Mesothelial cell of epicardium (in vitro differentiated cells): Measurements from ENCODE around the gene HOXC11. TPM values are rescaled to one million over a fixed set of nuclear protein-coding genes. Genes with fewer than 3 reads are reported as not detected.

Experiments used
- DNase-seq, 2 experiments: peaks; one replicate each; pipeline ENCODE4 v3.0.0; 2021; ENCODE audit warnings: low spot score in 2 of 2; ENCODE audit not compliant: unreplicated experiment in 2 of 2
- H3K27ac Mint-ChIP-seq: 2 replicates; pipeline ENCODE4 v1.8.0; 2021; ENCODE audit warnings: mixed read lengths
- H3K27me3 Mint-ChIP-seq: 2 replicates; pipeline ENCODE4 v1.8.0; 2021; ENCODE audit warnings: low read depth, mixed read lengths
- H3K36me3 Mint-ChIP-seq: 2 replicates; pipeline ENCODE4 v1.8.0; 2021; ENCODE audit warnings: mixed read lengths
- H3K4me1 Mint-ChIP-seq: 2 replicates; pipeline ENCODE4 v1.8.0; 2021; ENCODE audit warnings: mixed read lengths
- H3K4me3 Mint-ChIP-seq: 2 replicates; pipeline ENCODE4 v1.8.0; 2021; ENCODE audit warnings: mild to moderate bottlenecking, moderate library complexity, mixed read lengths
- H3K9me3 Mint-ChIP-seq: 2 replicates; pipeline ENCODE4 v1.8.0; 2021; ENCODE audit warnings: mixed read lengths
- total RNA-seq: library from RNA; stranded (reverse); gene quantifications from 3 replicates; pipeline ENCODE4 v1.2.1, GENCODE V29; 2021
- TF ChIP-seq, protein P1 (sequence below): fragments of 200-600 bp; sonication (generic); IDR thresholded peaks from one replicate; pipeline ENCODE4 v1.5.0; 2021; ENCODE audit warnings: antibody characterized with exemption; ENCODE audit not compliant: unreplicated experiment

The HOXC11 gene
- total RNA-seq, 1 donor from 2014 or later = 0.60 TPM

DNA sequence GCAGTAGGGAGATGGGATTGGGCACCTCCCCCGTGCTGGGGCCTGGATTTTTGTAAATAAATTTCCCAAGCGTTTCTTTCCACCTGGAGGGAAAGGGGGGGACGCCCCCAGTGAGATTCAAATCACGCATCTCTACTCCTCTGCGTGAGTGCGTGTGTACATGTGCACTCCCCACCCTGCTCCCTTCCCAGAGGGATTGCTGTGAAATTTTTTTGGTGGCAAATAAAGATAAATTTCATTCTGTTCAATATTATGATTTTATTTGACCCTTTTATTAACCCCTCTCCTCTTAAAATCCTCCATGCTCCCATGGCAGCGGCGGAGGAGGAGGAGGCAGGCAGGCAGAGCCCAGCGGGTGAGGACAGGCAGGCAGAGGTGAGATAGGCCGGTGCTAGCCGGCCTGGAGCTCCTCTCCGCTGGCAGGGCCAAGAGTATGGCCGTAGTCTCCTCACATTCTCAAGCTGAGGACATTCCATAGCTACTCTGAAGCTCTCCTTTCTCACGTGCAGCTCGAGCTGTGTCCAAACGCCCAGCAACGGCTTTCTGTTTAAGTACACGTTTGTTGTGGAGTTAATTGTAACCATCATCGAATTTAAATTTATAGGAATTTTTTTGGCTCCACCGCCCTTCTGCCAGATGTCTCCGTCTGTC, 3.4 kb downstream of the HOXC11 start:
- no peak overlapping the region for H3K27ac Mint-ChIP-seq
- peaks cover 99% of the 10 kb centered on the region for H3K27me3 Mint-ChIP-seq
- no peak overlapping the region for H3K4me3 Mint-ChIP-seq
- TF ChIP-seq, protein P1, sequence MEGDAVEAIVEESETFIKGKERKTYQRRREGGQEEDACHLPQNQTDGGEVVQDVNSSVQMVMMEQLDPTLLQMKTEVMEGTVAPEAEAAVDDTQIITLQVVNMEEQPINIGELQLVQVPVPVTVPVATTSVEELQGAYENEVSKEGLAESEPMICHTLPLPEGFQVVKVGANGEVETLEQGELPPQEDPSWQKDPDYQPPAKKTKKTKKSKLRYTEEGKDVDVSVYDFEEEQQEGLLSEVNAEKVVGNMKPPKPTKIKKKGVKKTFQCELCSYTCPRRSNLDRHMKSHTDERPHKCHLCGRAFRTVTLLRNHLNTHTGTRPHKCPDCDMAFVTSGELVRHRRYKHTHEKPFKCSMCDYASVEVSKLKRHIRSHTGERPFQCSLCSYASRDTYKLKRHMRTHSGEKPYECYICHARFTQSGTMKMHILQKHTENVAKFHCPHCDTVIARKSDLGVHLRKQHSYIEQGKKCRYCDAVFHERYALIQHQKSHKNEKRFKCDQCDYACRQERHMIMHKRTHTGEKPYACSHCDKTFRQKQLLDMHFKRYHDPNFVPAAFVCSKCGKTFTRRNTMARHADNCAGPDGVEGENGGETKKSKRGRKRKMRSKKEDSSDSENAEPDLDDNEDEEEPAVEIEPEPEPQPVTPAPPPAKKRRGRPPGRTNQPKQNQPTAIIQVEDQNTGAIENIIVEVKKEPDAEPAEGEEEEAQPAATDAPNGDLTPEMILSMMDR = no peak
- H3K4me1 Mint-ChIP-seq = peaks cover 12% of the 10 kb centered on the region
- DNase-seq = no peak
- H3K36me3 Mint-ChIP-seq = peaks cover 3% of the 10 kb centered on the region
- no peaks in the 10 kb centered on the region for H3K9me3 Mint-ChIP-seq

DNA sequence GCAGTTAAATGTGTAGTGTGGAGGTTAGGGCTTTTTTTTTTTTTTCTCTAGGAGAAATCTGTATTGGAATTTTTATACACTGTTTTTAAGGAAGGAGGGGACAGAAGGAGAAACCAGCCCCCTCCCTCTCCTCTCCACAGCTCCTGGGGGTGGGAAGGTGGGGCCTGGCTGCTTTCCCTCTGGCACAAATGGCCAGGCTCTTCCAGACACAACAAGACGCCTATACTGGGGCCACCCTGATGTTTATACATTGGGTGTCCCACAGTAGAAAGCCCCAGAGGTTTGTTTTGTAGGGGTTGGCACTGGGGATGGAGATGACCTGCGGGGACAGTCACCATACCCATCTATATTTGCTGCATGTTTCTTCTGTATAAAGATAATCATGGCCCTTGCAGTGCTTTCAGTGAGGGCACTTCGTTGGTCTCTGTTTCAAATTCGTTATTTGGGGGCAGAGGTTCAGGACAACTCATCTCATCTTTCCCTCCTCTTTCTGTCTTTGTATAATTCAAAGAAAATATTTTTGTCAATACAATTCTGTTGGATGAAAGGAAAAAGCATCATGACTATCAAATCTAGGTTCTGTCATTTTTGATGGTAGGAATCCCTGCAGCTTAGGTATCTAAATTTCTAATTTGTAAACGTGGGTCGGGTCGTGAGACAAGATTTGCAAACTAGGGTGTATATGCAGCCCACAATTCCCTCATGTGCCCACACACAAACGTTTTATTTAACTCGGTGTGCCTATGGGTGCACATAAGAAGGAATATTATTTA, 4.1 kb downstream of the HOXC11 start:
- no peak for DNase-seq
- Mint-ChIP-seq H3K27ac (no peak overlapping the region), H3K27me3 (peaks cover 99% of the 10 kb centered on the region), H3K4me3 (no peak overlapping the region), H3K36me3 (peaks cover 3% of the 10 kb centered on the region), H3K4me1 (peaks cover 12% of the 10 kb centered on the region), H3K9me3 (no peaks in the 10 kb centered on the region)
- TF ChIP-seq, protein P1 = no peak

DNA sequence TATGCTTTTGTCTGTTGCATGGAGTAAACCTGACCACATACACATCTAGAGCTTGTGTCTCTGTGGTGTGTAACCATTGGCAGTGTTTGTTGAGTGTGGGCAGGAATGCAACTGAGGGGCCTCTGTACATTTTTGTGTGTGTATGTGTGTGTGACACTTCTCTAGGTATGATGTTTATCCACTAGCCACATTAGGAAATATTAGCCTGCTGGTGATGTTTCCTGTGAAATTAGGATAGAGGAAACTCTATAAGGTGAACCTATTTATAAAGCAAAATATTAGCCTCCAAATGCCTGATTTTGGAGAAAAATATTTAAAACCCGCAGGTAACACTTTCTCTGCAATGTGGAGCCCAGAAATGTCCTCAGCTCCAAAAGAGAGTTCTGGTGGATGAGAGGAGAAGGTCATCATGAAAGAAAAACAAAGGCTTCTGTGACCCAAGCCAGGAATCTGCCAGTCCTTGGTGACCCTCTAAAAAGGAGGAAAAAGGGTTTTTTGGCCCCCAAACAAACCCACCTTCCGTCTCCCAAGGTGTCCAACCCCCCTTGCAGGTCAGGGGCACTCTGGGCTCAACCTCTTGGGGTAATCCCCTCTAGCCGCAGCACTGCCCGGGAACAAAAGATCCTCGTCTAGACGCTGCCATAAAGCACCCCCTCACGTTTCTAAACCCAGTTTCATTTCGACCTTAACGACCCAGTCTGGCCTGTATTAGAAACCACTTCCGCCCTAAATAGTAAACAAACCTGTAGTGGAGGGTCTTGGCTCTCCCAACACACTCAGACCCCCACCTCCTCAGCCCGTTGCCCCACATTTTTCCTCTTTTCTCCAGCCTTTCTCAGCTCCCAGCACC, 4.9 kb downstream of the HOXC11 start:
- Mint-ChIP-seq H3K4me1 (peaks cover 11% of the 10 kb centered on the region), H3K27me3 (peaks cover 99% of the 10 kb centered on the region), H3K27ac (no peak overlapping the region), H3K9me3 (no peaks in the 10 kb centered on the region), H3K36me3 (peaks cover 3% of the 10 kb centered on the region), H3K4me3 (no peak overlapping the region)
- DNase-seq = no peak
- TF ChIP-seq, protein P1 = no peak

DNA sequence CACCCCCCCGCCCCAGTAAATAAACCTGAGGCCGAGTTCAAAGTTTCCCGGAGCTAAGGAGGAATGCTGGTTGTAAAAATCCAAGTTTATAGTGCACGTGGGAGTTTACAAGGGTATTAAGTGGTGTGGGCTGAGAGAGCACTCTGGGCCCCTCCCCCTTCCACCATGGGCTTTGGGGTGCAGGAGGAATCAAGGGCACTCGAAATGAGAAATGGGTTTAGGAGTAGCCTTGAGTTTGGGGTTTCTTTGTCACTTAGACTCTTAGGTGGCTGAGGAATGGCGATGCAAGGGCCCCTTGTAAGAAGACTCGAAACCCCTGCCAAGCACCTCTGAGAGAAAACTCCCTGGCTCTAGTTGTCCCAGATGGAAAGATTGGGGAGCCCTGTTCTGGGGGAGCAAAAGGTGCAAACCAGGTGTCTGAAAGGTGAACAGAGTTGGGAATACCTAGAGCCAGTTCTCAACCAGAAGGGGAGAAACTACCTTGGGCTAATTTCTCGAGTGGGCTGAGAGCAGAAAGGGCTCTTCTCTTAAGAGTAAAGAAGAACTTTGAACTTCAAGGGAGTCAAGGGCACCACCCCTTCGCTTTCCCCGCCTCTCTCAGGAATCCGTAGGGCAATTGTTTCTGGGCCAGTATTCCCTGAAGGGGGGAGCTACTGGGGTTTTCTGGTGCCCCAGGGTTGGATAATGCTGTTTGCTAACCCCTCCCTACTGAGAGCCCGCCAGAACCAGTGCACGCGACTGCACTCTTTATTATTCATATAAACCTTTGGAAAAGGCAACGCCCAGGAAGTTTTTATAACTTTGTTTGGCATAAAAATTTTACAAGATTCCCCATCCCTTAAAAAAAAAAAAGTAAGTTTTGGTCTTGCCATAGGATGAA, 5.8 kb downstream of the HOXC11 start:
- H3K9me3 Mint-ChIP-seq = no peaks in the 10 kb centered on the region
- H3K4me3 Mint-ChIP-seq = no peak overlapping the region
- H3K27me3 Mint-ChIP-seq = peaks cover 100% of the 10 kb centered on the region
- DNase-seq = no peak
- H3K4me1 Mint-ChIP-seq = peaks cover 5% of the 10 kb centered on the region
- peaks cover 3% of the 10 kb centered on the region for H3K36me3 Mint-ChIP-seq
- H3K27ac Mint-ChIP-seq = no peak overlapping the region
- TF ChIP-seq, protein P1 = no peak

DNA sequence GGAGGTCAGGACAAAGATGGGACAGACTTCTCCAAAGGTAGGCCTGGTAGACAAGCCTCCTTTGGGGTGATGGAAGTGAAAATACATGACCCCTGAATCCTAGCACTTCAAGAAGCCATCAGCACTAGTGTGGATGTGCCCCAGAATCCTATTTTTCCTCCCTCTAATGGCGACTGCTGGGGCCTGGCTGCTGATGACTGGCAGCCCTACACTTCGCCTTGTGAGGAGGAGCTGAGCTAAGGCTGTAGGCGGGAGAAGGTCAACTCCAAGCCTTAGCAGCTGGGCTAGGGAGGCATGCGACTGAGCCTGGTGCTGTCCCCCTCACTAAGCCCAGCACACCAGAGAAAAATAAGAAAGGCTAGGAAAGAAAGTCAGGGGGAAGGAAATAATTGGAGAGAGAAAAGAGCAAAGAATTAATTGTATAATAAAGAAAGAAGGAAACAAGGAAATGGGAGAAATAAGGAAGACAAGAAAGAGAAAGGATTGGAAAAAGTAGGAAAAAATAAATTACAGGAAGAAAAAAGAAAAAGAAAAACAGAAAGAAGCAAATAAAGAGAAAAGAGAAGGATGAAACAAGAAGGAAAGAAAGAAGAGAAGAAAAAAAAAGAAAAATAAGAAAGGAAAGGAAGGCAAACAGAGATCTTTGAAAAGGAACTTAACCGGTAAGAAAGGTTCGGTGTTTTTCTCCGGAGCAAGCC, 7.3 kb downstream of the HOXC11 start:
- H3K4me1 Mint-ChIP-seq = peaks cover 10% of the 10 kb centered on the region
- TF ChIP-seq, protein P1 = no peak
- no peak overlapping the region for H3K27ac Mint-ChIP-seq
- no peak for DNase-seq
- no peaks in the 10 kb centered on the region for H3K9me3 Mint-ChIP-seq
- H3K36me3 Mint-ChIP-seq = peaks cover 3% of the 10 kb centered on the region
- peaks cover 100% of the 10 kb centered on the region for H3K27me3 Mint-ChIP-seq
- H3K4me3 Mint-ChIP-seq = no peak overlapping the region
